ENCODE data around the gene NF1. TPM values are rescaled to one million over a fixed set of nuclear protein-coding genes. Genes with fewer than 3 reads are reported as not detected.
"Not testable (repeated sequence)": the region's sequence is repeated elsewhere in the genome, so short reads cannot be mapped to it uniquely, and the experiment has no call there.

The NF1 gene
- total RNA-seq, 1 donor from 2014 or later = 37.8 TPM

DNA sequence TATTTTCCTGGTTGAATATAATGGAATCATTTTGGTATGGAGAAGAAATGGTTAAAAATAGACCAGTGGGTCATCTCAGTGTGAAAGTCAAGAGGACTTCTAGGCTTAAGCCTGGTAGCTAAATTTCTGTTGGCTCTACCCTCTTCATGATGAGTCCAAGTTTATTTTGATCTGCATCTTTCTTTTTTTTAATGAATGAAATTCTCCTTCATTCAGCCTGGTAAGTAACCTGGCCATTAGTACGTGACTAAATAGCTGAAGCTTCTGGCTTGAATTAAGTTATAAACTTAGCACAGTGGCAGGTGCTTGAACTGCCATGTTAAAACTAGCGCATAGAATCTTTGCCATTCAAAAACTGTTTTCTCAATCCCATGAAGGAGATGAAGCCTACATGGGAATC is 28.0 kb downstream of the NF1 start:
- ATAC-seq = peak; percentile 60
- no peak for DNase-seq
- intact Hi-C loops (cut with micrococcal nuclease) = no loop called here

GRCh38 chr17:31126318-31126717 is 31.5 kb downstream of the NF1 start:
- DNase-seq (no peak), ATAC-seq (no peak)
- intact Hi-C loops (cut with micrococcal nuclease) = no loop called here

GRCh38 chr17:31128241-31128640 is 33.5 kb downstream of the NF1 start:
- intact Hi-C loops (cut with micrococcal nuclease) = no loop called here
- ATAC-seq = peak; percentile 50

DNA sequence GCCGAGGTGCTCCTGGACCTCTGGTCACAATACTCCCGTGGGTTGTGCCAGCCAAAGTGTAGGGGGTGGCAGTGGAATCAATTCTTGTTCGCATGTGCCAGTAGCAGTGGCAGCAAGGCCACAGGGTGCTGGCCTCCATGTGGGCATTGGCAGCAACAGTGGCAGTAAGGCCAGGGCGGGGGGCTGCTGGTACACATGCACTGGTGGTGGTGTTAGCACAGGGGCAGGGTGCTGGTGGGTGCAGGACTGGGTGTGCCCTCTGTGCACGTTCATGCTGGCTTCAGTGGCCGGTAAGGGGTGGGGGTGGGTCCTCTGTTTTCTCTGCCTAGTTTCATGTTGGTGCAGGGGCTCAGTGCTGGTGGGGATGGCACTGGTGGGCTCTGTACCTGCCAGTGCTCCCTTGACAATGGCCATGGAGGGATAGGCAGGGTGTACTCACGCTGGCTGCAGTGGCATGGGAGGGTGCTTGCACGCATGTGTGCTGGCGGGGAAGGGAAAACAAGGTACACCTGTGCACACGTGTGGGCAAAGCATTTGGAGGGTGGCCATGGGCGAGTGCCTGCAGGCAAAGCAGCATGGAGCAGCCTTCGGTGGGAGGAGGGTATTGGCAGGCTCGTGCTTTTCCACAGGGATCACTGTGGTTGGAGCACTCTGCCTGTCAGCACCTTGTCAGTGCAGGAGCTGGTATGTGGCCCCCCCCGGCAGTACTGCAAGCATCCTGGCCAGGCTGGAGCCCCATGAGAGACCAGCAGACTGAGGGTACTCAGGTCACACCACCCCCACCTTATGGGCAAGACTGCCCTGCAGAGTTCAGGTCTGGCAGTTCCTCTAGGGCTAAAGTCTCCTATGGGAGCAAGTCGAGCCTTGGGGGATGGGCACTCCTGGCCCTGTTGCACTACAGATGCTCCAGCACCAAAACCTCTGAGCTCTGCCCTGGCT is 35.8 kb downstream of the NF1 start:
- DNase-seq (peak; percentile 88), ATAC-seq (peak; percentile 96)
- intact Hi-C loops (cut with micrococcal nuclease) = no loop called here

More at GRCh38 chr17:31128241-31128640, 33.5 kb downstream of the NF1 start:
- no peak for DNase-seq

- ATAC-seq (peak; percentile 1), DNase-seq (no peak)
- intact Hi-C loops (cut with micrococcal nuclease) = no loop called here
Measured at GRCh38 chr17:31131299-31131698, 36.5 kb downstream of the NF1 start.

GRCh38 chr17:31132977-31133376 is 38.2 kb downstream of the NF1 start:
- ATAC-seq (no peak), DNase-seq (no peak)
- intact Hi-C loops (cut with micrococcal nuclease) = no loop called here

DNA sequence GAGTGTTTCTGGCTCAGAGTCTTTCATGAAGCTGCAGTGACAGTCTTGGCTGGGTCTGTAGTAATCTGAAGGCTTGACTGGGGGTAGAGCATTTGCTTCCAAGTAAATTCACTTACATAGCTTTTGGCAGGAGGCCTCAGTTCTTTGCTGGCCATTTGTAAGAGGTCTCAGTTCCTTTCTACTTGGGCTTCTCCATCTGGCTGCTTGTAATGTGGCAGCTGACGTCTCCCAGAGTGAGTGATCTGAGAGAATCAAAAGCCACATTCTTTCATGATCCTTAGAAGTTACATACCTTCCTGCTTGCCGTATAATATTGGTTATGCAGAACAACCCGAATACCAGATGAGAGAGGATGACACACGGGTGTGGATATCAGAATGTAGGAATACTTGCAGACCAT is 39.8 kb downstream of the NF1 start:
- no peak for ATAC-seq

DNA sequence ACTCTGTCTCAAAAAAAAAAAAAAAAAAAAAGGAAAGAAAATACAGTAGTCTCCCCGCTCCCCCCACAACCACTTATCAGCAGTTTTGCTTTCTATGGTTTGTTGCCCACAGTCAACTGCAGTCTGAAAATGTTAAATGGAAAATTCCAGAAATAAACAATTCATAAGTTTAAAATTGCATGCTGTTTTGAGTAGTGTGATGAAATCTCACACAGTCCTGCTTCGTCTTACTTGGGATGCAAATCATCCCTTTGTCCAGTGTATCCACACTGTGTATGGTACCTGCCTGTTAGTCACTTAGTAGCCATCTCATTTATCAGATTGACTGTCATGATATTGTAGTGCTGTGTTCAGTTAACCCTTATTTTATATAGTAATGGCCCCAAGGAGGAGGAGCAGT is 41.5 kb downstream of the NF1 start:
- intact Hi-C loops (cut with micrococcal nuclease) = no loop called here
- no peak for DNase-seq
- ATAC-seq = no peak

More for the DNA sequence above, 39.8 kb downstream of the NF1 start:
- DNase-seq = no peak
- intact Hi-C loops (cut with micrococcal nuclease) = no loop called here

GRCh38 chr17:31140111-31140510 is 45.3 kb downstream of the NF1 start:
- DNase-seq (no peak), ATAC-seq (no peak)
- intact Hi-C loops (cut with micrococcal nuclease) = no loop called here

DNA sequence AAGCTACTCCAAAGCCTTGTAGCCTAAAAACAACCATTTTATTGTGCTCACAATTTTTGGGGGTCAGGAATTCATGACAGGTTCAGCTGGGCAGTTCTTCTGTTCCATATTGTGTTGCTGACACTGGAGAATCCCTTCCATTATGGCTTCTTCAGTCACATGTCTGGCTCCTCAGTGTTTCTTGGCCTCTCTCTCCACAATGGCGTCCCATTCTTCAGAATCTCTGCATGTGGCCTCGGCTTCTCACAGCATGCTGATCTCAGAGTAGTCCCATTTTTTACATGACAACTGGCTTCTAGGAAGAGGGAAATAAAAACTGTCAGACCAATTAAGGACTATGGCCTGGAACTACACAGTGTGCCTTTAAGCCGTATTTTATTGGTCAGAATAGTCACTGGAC is 49.7 kb downstream of the NF1 start:
- ATAC-seq (no peak), DNase-seq (no peak)
- intact Hi-C loops (cut with micrococcal nuclease) = no loop called here

GRCh38 chr17:31144836-31145235 is 50.1 kb downstream of the NF1 start:
- ATAC-seq (no peak), DNase-seq (no peak)
- intact Hi-C loops (cut with micrococcal nuclease) = no loop called here

- DNase-seq = no peak
- no peak for ATAC-seq
- intact Hi-C loops (cut with micrococcal nuclease) = no loop called here
Measured at GRCh38 chr17:31147507-31148202, 52.9 kb downstream of the NF1 start.

GRCh38 chr17:31148205-31148604 is 53.4 kb downstream of the NF1 start:
- no peak for ATAC-seq
- intact Hi-C loops (cut with micrococcal nuclease) = no loop called here

GRCh38 chr17:31152271-31152670 is 57.5 kb downstream of the NF1 start:
- intact Hi-C loops (cut with micrococcal nuclease) = no loop called here
- no peak for DNase-seq

More at GRCh38 chr17:31148205-31148604, 53.4 kb downstream of the NF1 start:
- no peak for DNase-seq

DNA sequence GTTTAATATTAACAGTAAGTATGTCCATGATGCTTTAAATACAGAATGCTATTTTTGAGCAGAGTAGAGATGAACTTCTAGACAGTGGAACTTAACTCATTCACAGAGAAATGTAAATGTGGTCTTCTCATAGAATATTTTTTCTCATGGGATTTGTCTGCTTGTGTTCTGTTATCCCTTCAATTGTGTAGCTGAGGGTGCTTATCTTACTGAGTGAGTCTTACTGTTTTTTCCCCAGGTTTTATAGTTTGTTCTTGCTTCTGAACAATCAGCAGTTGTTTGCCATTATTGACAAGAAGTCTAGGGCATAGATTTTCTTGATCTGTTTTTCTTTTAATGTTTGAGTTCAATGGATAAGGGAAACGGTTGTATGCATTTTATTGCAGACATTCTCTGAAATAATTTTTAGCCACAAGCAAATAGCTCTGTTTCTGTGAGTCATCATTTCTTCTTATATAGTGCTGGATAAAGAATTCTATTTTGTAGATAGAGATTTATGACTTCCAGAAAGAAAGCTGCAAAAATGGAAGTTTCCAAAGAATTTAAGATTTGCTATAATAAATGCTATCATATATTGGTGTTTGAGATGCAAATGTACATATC is 60.5 kb downstream of the NF1 start:
- intact Hi-C loops (cut with micrococcal nuclease) = no loop called here
- DNase-seq (no peak), ATAC-seq (no peak)

More at GRCh38 chr17:31152271-31152670, 57.5 kb downstream of the NF1 start:
- ATAC-seq = no peak

DNA sequence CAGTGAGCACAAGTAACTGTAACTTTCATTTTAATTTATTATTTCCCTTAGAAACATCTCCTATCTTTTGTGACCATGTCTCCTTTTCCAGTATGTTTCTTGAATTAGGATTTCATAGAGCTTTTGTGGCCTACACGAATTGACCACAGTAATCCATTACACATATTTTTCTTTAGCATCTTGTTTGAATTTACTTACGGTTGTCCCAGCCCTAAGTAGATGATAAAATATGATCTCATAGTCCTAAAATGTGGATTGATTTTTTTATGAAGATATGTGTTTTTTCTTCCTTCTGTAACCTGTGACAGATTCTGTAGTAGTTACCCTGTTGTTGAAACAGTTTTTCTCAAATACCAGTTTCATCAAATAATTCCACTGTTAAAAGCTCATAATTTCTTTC is 61.5 kb downstream of the NF1 start:
- DNase-seq (no peak), ATAC-seq (no peak)
- intact Hi-C loops (cut with micrococcal nuclease) = no loop called here

DNA sequence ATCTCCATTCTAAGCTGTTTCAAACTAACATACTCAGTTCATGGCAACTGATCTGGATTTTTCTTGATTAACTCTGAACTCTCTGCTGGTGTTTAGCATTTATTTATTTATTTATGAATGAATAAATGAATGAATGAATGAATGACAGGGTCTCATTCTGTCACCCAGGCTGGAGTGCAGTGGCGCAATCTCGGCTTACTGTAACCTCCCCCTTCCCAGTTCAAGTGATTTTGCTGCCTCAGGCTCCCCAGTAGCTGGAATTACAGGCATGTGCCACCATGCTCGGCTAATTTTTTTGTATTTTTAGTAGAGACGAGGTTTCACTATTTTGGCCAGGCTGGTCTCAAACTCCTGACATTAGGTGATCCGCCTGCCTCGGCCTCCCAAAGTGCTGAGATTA is 62.1 kb downstream of the NF1 start:
- intact Hi-C loops (cut with micrococcal nuclease); DNase-seq; ATAC-seq: not testable (repeated sequence)

DNA sequence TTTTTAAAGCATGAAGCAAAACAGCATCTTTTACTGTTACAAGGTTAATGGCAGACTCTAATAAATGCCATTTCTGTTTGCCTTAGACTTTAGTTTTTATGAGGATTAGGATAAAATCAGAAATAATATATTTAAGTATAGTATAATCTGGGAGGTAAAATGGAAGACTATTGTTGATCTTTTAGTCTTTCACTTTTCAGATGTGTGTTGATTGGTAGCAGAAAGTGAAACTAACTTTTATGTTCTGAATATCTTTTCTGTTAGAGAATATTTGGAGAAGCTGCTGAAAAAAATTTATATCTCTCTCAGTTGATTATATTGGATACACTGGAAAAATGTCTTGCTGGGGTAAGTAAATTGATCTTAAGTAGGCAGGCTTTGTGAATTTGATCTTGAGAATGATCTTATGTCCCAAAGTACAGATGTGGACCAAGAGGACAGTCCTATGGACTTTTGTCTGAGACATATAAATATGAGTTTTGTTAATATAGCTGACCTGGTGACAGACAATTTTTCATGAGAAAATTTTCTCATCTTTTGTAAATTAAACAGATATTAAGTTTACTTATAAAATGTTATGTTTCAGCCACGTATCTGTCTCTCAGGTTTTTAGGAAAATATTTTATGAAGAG is 64.1 kb downstream of the NF1 start:
- intact Hi-C loops (cut with micrococcal nuclease) = no loop called here
- ATAC-seq (no peak), DNase-seq (no peak)

DNA sequence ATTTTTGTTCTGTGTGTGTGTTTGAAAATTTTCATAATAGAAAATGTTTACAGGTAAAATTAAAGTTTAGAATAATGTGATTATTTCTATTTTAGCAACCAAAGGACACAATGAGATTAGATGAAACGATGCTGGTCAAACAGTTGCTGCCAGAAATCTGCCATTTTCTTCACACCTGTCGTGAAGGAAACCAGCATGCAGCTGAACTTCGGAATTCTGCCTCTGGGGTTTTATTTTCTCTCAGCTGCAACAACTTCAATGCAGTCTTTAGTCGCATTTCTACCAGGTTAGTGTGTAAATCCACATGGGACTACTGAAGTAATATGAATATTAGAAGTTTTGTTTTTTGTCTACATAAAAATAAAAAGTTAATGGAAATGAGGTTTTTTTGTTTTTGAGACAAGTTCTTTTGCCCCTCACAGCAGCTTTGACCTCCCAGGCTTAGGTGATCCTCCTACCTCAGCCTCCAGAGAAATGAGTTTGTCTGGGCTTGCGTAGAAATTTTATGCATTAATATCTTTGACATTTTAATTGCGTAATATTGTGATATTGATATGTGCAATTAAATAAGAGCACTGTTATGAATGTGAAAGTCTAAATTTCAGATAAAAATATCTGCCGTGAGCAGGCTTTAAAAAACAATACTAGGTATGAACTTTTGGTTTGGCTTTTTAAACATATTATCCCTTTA is 68.5 kb downstream of the NF1 start:
- DNase-seq (no peak), ATAC-seq (no peak)
- intact Hi-C loops (cut with micrococcal nuclease) = no loop called here
